Cardiac ventricle fibroblast (primary cell): ENCODE data around the gene PLA2G4D. TPM values are rescaled to one million over a fixed set of nuclear protein-coding genes. Genes with fewer than 3 reads are reported as not detected.

Source experiments
- total RNA-seq: library from RNA; depleted of rRNA; stranded (reverse); fragments of >200 nt; gene quantifications from 2 replicates; pipeline ENCODE4 v1.2.3, GENCODE V29; 2015

PLA2G4D gene, protein sequence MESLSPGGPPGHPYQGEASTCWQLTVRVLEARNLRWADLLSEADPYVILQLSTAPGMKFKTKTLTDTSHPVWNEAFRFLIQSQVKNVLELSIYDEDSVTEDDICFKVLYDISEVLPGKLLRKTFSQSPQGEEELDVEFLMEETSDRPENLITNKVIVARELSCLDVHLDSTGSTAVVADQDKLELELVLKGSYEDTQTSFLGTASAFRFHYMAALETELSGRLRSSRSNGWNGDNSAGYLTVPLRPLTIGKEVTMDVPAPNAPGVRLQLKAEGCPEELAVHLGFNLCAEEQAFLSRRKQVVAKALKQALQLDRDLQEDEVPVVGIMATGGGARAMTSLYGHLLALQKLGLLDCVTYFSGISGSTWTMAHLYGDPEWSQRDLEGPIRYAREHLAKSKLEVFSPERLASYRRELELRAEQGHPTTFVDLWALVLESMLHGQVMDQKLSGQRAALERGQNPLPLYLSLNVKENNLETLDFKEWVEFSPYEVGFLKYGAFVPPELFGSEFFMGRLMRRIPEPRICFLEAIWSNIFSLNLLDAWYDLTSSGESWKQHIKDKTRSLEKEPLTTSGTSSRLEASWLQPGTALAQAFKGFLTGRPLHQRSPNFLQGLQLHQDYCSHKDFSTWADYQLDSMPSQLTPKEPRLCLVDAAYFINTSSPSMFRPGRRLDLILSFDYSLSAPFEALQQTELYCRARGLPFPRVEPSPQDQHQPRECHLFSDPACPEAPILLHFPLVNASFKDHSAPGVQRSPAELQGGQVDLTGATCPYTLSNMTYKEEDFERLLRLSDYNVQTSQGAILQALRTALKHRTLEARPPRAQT
- not detected in 2 replicates for total RNA-seq

DNA sequence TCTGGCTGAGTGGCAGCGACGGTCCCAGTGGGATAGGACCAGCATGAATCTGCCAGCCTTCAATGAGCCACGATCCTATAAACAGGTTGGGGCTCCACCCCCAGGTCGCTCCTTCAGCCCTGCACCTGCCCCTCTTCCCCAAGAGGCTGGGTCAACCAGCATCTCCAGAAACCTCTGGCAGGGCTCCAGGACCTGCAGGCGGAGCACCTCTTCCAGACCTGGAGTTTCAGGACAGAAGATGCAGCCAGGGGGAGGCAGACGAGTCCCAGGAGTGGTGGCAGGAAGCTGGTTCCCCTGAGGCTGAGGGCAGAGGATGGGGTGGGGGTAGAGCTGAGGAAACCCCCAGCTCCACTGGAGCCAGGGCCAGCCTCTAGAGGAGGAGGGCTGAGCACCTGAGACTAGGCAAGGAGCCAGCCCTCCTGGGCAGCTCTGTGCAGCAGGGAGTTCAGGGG lies at the start of gene PLA2G4D:
TSS of gene PLA2G4D (minus strand) at position 51 of the 452 bp plus-strand sequence. CDS start 103 bp downstream, outside the sequence.

DNA sequence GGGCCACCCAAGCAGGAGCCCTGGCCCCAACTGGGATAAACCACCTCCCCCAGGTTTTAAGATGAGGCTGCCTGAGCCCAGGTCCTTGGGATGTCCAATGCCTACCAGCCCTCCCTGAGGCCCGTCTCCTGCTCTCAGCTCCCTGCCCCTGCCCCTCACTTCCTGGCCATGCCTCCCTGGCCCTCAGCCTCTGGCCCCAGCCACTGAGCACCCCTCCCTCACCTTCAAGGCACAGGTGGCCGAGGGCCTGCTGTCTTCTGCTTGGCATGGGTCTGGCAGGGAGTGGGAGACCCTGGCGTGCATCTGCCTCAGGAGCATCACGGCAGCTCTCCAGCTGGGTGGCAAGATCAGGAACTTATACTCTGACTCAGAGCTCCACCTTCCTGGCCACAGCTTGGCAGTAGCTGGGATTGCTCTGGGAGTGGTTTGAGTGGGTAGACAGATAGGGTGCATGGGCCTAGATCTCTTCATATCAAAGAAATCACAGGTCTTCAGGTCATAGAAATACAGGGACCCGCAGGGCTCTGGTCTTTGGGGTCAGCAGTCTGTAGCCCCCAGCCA lies 73.6 kb downstream of the PLA2G4D start, which contains the start of gene PLA2G4E:
TSS of gene PLA2G4E (minus strand) at position 330 of the 561 bp plus-strand sequence. CDS start at position 318, 12 bp downstream.

Other genes with a start within 250 kb of the PLA2G4D start
- under 0.01 and 0.10 TPM in 2 replicates for gene SPTBN5, start 200.5 kb downstream of the PLA2G4D start, total RNA-seq
- 5.6 and 5.8 TPM in 2 replicates for gene EHD4, start 122.0 kb downstream of the PLA2G4D start, total RNA-seq
- gene PLA2G4E, start 73.5 kb downstream of the PLA2G4D start, total RNA-seq, result not detected in 2 replicates
- not detected in 2 replicates for gene PLA2G4F, start 62.1 kb upstream of the PLA2G4D start, total RNA-seq
- 62.2 and 63.1 TPM in 2 replicates for gene VPS39, start 113.7 kb upstream of the PLA2G4D start, total RNA-seq
- 10.1 and 11.5 TPM in 2 replicates for gene GANC, start 178.6 kb upstream of the PLA2G4D start, total RNA-seq
- 26.3 and 30.2 TPM in 2 replicates for gene TMEM87A, start 178.9 kb upstream of the PLA2G4D start, total RNA-seq